Hepatic stellate cell (primary cell): Measurements from ENCODE around the gene FXYD4.
A peak's percentile ranks its signal among the peaks of the same experiment; 100 is the strongest.
"Not testable (repeated sequence)": the region's sequence is repeated elsewhere in the genome, so short reads cannot be mapped to it uniquely, and the experiment has no call there.

Experiments used
- DNase-seq: peaks from one replicate; pipeline ENCODE4 v3.0.0; 2011; ENCODE audit warnings: low spot score

FXYD4 gene

DNA sequence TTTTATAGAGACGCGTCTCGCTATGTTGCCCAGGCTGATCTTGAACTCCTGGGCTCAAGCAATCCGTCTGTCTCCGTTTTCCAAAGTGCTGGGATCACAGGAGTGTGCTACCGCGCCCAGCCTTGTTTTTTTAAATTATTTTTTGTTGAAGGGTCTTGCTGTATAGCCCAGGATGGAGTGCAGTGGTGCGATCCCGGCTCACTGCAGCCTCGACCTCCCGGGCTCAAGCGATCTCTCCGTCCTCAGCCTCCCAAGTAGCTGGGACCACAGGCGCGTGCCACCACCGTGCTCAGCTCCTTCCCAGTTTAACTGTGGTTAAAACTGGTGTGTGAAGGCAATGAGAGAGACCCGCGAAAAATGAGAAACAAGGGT, 48.5 kb downstream of the FXYD4 start:
- DNase-seq = no peak

DNA sequence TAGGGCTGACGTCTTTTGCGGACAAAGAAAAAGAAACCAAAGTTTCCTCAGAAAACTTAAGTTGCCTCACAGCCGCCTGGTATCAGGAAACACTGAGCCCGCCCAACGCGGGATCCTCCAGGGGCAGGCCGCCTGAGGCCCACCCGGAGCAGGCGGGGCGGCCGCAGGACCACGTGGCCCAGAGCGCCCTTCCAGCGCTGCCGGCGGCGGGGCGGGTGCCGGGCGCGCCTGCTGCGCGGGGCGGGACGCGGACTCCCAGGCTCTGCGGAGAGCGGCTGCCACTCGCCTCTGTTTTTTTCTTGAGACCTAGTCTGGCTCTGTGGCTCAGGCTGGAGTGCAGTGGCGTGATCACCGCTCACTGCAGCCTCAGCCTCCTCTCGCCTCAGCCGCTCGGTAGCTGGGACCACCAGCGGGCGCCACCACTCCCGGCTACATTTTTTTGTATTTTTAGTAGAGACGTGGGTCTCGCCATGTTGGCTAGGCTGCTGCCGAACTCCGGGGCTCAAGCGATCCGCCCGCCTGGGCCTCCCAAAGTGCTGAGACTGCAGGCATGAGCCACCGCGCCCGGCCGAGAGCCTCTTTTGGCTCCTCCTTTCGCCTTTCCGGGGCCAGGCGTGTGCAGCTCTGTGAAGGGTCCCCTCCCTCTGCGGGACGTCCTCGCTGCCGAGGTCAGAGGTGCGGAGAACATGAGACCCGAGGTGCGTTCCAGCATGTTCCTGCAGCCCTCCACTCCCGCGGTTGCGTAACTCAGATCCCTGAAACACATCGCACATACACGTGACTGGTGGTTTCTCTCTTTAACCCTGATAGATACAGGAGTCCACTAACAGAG, 49.1 kb downstream of the FXYD4 start:
- peak; percentile 87 for DNase-seq

DNA sequence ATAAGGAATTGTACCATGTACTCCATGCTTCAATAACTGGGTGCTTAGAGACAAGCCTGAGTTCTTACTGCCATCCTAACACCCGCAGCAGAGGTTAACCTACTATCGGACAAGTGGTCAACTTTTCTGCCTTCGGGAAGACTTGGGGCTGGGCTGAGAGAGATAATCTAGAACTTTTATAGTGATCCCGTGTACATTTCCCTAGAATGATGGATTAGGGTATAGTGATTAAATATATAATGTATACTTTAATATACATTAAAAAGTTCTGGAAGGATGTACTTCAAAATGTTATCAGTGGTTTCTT, 49.7 kb downstream of the FXYD4 start:
- DNase-seq = no peak

DNA sequence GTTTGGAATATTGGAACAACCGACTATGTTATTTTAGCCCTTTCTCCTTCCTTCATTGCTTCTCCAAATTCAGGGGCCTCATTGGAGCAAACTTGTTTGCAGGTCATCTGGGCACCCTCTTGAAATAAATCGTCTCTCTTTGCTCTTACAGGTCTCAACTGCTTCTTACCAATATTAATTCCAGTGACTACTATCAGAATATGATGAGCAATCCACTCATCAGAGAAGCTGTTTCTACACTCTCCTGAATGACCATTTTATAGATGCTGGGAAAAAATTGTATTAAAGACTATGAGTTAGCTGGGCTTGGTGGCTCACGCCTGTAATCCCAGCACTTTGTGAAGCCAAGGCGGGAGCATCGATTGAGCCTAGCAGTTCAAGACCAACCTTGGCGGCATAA, 50.1 kb downstream of the FXYD4 start:
- DNase-seq = no peak

DNA sequence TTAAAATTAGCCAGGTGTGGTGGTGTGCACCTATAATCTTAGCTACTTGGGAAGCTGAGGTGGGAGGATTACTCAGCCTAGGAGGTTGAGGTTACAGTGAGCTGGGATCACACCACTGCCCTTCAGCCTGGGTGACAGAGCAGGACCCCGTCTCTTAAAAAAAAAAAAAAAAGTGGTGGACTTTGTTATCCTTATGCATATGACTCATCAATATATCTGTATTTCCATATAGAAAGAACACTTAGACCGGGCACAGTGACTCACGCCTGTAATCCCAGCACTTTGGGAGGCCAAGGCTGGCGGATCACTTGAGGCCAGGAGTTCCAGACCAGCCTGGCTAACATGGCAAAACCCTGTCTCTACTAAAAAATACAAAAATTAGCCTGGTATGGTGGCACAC, 50.5 kb downstream of the FXYD4 start:
- not testable (repeated sequence) for DNase-seq

DNA sequence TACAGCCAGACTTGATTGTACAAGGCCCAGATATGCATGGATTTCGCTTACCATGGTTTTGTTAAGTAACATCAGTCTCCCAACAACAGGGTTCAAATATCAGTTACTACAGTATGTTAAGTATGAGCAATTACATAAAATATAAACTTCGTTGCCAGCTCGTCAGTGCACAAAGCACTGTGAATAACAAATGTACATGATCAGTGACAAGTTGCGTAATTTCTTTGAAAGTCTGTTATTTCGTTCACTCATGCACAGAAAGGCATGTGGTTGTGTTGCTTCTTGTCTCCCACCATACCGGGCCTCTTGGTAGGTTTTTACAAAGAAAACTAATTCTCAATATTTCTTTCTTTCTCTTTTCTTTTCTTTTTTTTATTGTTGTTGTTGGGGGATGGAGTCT, 53.0 kb downstream of the FXYD4 start:
- DNase-seq = no peak
